NCI-H2081 (cell line): ENCODE results near the gene ZBTB48.
"Not testable (repeated sequence)": the region's sequence is repeated elsewhere in the genome, so short reads cannot be mapped to it uniquely, and the experiment has no call there.

Source experiments
- DNase-seq, 2 experiments: peaks; one replicate each; lab custom pipeline; 2025; lab: John Stamatoyannopoulos, UW

The ZBTB48 gene

DNA sequence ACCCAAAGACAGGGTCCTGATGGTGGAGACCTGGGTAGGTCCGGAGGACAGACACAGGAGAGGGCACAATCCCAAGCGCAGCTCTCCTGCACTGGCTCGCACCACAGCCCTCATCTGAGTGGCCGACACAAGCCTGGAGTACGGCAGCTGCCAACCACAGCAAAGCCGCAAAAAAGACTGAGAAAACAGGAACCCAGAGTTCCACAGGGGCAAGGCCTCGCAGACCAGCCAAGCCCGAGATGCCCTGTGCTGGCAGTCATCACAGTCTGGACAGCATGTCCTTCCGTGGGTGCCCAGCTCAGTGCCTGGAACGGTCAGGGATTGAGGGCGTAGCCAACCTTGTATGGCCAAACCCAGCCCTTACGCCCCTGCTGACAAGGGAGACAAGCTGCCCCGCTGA, 11.4 kb downstream of the ZBTB48 start:
- no peak for DNase-seq

DNA sequence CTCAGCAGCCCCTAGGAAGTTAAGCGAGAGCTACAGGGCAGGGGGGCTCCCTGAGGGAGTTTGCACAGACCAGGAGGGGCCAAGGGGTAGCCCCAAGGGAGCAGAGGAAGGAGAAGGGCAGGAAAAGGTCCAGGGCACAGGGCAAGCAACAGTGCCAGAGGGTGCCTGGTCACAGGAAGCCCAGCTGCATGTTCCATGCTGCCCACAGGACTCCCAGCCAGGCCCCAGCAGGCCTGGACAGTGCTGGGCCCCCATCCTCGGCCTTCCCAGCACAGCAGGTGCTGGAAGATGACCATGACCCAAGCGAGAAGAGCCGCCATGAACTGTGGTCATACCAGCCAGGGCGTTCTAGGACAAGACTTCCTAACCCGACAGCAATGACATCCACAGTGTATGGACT, 11.8 kb downstream of the ZBTB48 start:
- no peak for DNase-seq

- no peak for DNase-seq
Measured at GRCh38 chr1:6592441-6592840, 12.6 kb downstream of the ZBTB48 start.

- DNase-seq, result no peak
Measured at GRCh38 chr1:6592865-6593593, 13.2 kb downstream of the ZBTB48 start.

GRCh38 chr1:6593810-6594209, 14.0 kb downstream of the ZBTB48 start:
- no peak for DNase-seq

DNA sequence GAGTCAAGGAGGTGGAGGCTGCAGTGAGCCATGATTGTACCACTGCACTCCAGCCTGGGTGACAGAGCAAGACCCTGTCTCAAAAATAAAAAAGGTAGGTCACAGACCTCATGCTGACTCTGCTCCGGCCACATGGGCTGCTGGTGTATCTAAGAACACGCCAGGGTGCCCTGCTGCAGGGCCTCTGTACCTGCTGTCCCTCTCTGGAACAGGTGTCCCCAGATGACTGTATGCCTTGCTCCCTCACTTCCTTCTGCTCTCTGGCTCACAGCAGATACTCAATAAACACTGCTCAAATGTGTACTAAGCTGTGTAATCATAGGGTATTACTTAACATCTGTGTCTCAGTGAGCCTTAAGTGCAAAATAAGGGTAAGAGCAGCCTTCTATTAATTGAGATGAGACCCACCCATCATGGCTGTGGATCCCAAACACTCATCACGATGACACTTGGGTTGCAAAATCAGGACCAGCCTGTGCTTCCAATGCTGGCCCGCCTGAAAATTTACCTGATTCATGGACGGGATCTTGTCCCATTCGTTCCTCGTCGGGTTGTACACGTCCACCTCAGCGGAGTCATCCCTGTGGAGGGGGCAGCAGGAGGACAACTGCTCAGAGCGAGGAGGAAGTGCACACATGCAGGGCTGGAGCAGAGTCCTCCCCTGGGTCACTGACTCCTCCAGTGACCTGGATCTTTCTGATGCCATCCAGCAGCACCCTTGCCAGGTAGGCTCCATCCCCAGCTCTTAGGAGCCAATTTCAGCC, 15.4 kb downstream of the ZBTB48 start:
- peak in 1 of 2 experiments; percentile 21 for DNase-seq

- no peak for DNase-seq
Measured at GRCh38 chr1:6596351-6596750, 16.6 kb downstream of the ZBTB48 start.

DNA sequence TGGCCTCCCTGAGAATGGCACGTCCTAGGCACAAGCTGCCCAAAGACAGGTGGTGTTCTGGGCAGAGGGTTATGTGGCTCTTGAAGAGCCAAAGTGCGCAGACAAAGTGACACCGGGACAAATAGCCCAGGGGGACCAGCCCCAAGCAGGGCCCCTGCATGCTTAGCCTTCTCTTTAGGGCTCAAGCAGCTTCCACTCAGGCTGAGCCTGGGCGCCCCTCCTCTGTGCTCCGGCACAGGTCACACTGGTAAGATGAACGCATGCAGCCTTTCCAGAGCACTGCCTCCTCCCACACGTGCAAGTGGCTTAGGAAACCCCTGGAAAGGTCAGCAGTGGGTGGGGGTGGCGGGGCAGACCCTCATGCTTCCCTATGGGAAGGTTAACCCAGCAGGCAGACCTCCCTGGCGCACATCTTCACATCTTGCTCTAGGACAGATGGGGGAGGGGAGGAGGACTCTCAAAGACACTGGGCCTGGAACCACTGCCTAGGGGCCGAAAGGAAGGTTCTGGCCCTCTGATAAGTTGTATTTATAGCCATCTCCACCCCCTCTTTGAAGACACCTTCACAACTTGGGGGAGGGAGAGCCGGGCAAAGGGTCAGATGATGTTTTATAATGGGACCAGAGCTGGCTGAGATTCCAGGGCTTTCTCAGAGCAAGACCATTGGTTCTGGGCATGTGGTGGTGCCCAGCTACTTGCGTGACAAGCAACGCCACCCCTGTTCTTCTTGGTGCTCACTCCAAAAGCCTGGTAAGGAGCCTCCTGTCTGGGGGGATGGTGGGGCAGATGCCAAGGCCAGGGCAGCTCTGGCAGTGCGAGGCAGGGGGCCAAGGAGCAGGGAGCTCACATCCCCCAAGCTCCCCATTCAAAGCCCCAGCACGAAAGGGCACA, 17.3 kb downstream of the ZBTB48 start:
- no peak for DNase-seq

- no peak for DNase-seq
Measured at GRCh38 chr1:6597777-6598131, 18.0 kb downstream of the ZBTB48 start.

- DNase-seq, result no peak
Measured at GRCh38 chr1:6599141-6599975, 19.6 kb downstream of the ZBTB48 start.

- not testable (repeated sequence) for DNase-seq
Measured at GRCh38 chr1:6599991-6600390, 20.2 kb downstream of the ZBTB48 start.

- no peak for DNase-seq
Measured at GRCh38 chr1:6600410-6601048, 20.7 kb downstream of the ZBTB48 start.

DNA sequence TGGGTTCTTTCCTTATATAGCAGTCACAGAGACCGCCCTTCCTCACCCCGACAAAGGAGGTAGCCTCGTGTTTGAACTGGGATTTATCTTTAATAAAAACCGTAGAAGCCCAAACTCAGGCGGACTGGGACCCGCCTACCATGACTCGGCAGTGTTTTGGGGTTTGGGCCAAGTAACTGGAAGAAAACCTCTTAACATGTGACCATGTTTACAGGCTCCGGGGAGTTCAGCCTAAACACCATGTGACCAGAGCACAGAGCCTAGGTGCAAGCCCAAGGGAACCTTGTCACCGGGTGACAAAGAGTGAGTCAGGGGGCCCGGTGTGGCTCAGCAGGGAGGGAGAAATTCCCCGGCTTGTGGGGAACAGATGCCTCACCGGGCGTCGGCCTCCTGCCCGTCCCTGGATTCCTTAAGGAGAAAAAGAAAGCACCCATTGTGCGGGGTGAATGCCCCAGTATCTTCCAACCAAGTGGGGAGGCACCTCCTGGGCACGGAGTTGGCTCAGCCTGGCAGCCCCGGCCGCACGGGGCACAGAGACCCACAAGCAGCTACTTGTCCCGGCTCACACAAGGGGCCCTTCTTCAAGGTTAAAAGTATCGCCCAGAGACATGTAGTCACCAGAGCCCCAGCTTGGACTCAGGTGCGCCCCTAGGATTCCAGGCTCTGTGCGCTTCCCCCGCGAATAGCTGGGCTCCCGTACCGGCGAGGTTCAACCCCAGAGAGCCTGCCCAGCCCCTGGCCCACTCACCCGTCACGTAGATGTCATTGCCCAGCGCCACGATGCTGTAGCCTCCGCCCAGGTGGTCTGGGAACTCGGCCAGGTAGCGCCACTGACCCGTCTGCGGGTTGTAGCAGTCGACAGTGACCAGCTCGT, 21.5 kb downstream of the ZBTB48 start:
- DNase-seq, result peak in 1 of 2 experiments; percentile 66

DNA sequence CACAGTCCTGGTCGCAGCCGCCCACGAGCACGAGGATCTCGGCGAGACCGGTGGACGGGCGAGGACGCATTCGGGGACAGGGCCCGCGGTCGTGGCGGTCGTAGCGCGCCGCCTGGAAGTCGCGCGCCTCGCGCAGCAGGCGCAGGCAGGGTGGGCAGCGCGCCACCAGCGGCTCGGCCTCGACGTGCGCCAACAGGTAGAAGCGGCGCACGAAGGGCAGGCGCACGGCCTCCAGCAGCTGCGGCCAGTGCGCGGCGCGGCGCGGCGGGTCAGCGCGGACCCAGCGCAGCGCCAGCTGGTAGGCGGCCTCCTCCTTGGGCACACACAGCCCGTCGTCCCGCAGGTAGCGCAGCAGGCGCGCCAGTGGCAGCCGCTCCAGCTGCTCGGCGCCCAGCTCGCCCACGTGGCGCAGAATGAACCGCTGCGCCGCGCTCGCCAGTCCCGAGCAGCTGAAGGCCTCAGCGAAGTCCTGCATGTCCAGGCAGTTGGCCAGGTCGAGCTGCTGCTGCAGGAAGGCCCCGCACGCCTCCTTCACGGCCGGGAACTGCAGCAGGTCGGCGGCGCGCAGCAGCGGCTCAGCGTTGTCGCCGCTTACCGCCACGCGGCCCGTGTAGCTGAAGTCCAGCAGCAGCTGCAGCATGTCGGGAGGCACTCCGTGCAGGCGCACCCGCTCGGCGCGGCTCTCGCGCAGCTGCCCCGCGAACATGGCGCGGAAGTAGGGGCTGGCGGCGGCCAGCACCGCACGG, 22.3 kb downstream of the ZBTB48 start:
- DNase-seq, result peak; percentile 20 to 74

DNA sequence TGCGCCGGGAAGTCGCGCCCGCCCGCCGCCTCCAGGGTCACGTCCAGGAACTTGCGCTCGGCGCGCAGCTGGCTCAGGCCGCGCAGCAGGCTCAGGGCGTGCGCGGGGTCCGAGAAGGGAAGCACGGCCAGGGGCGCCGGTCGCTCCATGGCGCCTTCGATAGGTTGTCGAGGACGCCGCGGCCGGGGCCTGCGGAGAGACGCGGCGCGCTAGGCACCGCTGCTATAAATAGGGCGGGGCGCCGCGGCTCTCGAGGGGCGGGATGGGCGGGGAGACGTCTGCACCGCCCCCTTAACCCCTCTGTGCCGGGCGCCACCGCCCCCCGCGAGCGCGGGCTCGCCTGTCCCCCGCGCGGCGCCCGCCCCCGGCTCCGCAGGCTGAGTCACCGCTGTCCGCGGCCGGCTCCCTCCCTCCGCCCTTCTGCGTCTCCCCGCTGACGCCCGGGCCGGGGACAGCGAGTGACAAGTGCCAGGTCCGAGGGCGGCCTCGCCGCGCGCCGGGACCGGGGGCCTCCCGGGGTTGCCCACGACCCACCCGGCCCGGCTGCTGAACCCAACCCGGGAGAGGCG, 23.0 kb downstream of the ZBTB48 start, which contains the start of gene KLHL21:
Gene KLHL21 (minus strand): TSS at position 201 of the 569 bp plus-strand sequence. CDS start 52 bp downstream, at position 149.
- peak; percentile 65 to 77 for DNase-seq

- DNase-seq, result no peak
Measured at GRCh38 chr1:6603238-6603914, 23.6 kb downstream of the ZBTB48 start.

DNA sequence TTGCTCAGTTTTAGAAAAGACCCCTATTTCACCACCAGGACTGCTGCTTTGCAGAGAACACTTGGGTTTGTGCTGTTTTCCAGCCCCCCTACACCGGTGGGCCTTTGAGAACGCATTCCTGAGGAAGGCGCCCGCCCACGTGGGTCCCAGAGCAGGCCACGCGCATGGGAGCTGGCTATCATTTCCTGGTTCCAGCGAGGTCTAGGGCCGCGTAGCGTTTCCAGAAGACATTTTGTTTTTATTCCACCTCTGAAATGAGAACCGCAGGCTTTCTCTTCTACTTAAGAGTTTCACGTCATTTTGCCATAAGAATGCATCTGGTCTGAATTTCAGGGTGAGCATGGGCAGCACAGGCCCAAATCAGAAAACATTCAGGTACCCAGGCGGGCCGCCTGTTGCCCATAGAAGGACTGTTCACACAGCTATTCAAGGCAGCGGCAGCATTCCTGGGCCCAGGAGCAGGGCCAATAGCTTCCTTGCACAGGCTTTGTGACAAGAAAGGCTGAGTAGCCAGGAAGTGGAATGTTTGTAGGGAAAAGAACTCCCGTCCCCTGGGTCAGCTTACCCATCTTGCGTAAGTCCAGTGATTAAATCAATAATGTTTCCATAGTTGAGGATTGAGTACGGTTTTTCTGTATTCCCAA, 24.2 kb downstream of the ZBTB48 start:
- DNase-seq, result no peak
